ENCODE measurements around the gene CPTP.

CPTP gene

DNA sequence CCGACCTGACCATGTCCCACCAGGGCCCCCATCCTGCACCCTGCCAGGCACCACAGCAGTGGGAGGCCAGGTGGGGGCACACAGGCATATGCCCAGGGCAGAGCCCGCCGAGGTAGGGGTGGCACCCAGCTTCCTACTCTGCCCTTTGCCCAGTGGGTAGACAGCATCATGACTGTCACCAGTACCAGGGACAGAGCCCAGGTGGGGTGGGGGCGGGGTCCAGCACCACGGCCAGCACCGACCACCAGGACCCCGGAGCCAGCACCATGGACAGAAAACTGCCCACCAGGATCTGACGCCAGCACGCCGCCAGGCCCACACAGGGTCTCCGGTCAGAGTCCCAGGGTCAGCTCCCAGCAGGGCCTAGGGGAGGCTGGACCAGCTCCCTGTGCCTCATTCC lies 10.2 kb downstream of the CPTP start:
- no peak for TF ChIP-seq CTCF (IDR thresholded peaks at IDR 0.05; ENCODE audit: unreplicated experiment in 3 of 3)
- Mint-ChIP-seq H3K27me3 (ENCODE audit: low read depth) (no peaks in the 10 kb centered on the region), H3K36me3 (ENCODE audit: low read depth) (peaks cover 1% of the 10 kb centered on the region), H3K27ac (no peak overlapping the region), H3K4me3 (no peak overlapping the region), H3K4me1 (peaks cover 2% of the 10 kb centered on the region), H3K9me3 (no peaks in the 10 kb centered on the region)

DNA sequence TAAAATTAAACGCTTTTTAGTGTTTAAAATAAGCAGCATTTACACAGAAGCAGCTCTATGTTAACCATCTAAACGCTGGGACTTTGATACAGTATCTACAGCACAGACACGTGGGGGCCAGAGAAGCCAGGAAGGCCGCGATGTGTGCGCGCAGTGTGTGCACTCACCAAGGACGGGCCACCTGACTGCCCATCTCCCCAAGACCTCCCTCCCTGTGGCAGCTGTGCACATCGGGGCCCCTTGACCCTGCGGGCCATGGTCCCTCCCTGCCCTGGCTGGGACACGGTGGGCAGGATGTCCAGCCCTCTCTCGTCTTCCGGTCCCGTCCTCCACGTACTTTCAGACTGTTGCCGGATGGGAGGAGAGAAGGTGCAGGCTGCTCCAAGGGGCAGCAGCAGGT lies 10.7 kb downstream of the CPTP start:
- no peak for TF ChIP-seq CTCF (IDR thresholded peaks at IDR 0.05; ENCODE audit: unreplicated experiment in 3 of 3)
- Mint-ChIP-seq H3K4me1 (no peaks in the 10 kb centered on the region), H3K27me3 (ENCODE audit: low read depth) (no peaks in the 10 kb centered on the region), H3K9me3 (no peaks in the 10 kb centered on the region), H3K4me3 (no peak overlapping the region), H3K27ac (no peak overlapping the region), H3K36me3 (ENCODE audit: low read depth) (no peaks in the 10 kb centered on the region)

DNA sequence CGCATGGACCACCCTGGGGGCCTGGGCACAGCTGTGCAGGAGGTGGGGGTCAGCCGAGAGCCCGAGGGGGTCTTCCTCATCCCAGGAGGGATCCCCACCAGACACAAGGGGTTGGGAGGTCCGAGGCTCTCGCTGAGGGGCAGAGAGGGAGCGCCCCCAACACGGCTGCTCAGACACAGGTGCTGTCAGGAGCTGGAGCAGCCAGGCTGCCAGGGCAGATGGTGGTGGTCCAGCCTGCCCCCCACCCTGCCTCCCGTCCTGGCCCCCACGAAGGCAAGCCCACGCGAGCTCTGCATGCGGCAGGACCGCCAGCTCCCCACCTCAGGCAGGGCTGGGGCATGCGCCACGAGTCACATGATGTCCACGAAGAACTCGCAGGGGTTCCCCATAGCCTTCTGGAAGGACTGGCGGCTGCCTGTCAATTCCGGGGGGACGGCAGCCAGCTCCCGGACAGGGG lies 11.2 kb downstream of the CPTP start:
- Mint-ChIP-seq H3K27me3 (ENCODE audit: low read depth) (no peaks in the 10 kb centered on the region), H3K9me3 (no peaks in the 10 kb centered on the region), H3K27ac (no peak overlapping the region), H3K36me3 (ENCODE audit: low read depth) (peaks cover 4% of the 10 kb centered on the region), H3K4me3 (no peak overlapping the region), H3K4me1 (no peaks in the 10 kb centered on the region)
- TF ChIP-seq CTCF (IDR thresholded peaks at IDR 0.05; ENCODE audit: unreplicated experiment in 3 of 3) = no peak

GRCh38 chr1:1336446-1336845 lies 11.8 kb downstream of the CPTP start:
- no peaks in the 10 kb centered on the region for H3K4me1 Mint-ChIP-seq
- no peaks in the 10 kb centered on the region for H3K9me3 Mint-ChIP-seq
- H3K27ac Mint-ChIP-seq = no peak overlapping the region
- H3K4me3 Mint-ChIP-seq = no peak overlapping the region
- H3K36me3 Mint-ChIP-seq (ENCODE audit: low read depth) = peaks cover 10% of the 10 kb centered on the region
- TF ChIP-seq CTCF (IDR thresholded peaks at IDR 0.05; ENCODE audit: unreplicated experiment in 3 of 3) = no peak
- no peaks in the 10 kb centered on the region for H3K27me3 Mint-ChIP-seq (ENCODE audit: low read depth)

GRCh38 chr1:1336931-1337792 lies 12.6 kb downstream of the CPTP start:
- no peak for TF ChIP-seq CTCF (IDR thresholded peaks at IDR 0.05; ENCODE audit: unreplicated experiment in 3 of 3)
- H3K36me3 Mint-ChIP-seq (ENCODE audit: low read depth) = peaks cover 10% of the 10 kb centered on the region
- no peaks in the 10 kb centered on the region for H3K9me3 Mint-ChIP-seq
- no peaks in the 10 kb centered on the region for H3K27me3 Mint-ChIP-seq (ENCODE audit: low read depth)
- H3K27ac Mint-ChIP-seq = no peak overlapping the region
- no peaks in the 10 kb centered on the region for H3K4me1 Mint-ChIP-seq
- H3K4me3 Mint-ChIP-seq = no peak overlapping the region

DNA sequence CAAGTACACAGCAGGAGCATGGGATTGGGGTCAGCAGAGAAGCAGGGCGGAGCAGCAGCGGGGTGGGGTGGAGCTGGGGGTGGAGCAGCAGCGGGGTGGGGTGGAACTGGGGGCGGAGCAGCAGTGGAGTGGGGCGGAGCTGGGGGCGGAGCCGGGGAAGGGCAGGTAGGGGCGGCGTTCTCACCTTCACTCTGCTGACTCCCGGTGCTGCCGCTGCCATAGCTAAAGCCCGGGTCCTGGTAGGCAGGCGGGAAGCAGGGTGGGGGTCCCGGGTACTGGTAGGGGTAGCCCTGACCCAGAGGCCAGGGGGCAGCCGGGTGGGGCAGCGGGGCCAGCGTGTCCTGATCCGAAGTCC lies 13.2 kb downstream of the CPTP start:
- Mint-ChIP-seq H3K9me3 (no peaks in the 10 kb centered on the region), H3K4me3 (no peak overlapping the region), H3K36me3 (ENCODE audit: low read depth) (peaks cover 10% of the 10 kb centered on the region), H3K4me1 (no peaks in the 10 kb centered on the region), H3K27ac (no peak overlapping the region), H3K27me3 (ENCODE audit: low read depth) (no peaks in the 10 kb centered on the region)
- no peak for TF ChIP-seq CTCF (IDR thresholded peaks at IDR 0.05; ENCODE audit: unreplicated experiment in 3 of 3)

Measured in nephron (organoid).